ENCODE measurements around the gene LUZP1.

DNA sequence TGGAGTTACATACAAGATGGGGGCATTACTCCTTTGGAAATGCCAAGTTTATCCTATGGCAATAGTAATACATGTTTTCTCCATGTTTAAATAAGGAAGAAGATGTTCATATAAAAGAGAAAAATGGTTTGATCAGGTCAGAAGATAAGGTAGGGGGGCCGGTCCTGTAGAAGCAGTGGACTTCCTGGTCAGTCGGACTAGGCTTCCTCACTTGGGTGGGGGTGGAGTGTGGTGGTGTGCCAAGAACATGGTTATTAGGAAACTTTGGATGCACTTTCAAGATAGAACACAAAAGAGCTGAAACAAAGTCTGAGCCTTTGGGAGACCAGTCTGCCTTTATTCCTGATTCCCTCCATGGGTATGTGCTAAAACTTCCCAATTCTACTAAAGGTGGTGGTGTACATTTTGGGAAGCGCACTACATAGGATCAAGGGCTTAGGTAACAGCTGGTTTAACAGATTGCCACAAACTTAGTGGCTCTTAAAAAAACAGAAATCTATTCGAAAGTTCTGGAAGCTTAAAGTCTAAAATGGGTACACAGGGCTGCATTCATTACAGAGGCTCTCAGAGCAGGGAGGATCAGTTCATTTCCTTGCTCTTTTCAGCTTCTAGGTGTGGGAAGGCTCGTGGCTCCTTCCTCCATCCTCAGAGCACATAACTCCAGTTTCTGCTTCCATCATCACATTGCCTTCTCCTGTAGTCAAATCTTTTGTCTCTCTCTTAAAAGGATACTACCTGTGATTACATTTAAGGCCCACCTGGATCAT, 84.8 kb downstream of the LUZP1 start:
- TF ChIP-seq, protein P1, sequence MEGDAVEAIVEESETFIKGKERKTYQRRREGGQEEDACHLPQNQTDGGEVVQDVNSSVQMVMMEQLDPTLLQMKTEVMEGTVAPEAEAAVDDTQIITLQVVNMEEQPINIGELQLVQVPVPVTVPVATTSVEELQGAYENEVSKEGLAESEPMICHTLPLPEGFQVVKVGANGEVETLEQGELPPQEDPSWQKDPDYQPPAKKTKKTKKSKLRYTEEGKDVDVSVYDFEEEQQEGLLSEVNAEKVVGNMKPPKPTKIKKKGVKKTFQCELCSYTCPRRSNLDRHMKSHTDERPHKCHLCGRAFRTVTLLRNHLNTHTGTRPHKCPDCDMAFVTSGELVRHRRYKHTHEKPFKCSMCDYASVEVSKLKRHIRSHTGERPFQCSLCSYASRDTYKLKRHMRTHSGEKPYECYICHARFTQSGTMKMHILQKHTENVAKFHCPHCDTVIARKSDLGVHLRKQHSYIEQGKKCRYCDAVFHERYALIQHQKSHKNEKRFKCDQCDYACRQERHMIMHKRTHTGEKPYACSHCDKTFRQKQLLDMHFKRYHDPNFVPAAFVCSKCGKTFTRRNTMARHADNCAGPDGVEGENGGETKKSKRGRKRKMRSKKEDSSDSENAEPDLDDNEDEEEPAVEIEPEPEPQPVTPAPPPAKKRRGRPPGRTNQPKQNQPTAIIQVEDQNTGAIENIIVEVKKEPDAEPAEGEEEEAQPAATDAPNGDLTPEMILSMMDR (IDR thresholded peaks at IDR 0.05), result no peak
- no peak for TF ChIP-seq POLR2AphosphoS5 (IDR thresholded peaks at IDR 0.05)
- no peak for TF ChIP-seq POLR2A (IDR thresholded peaks at IDR 0.05)

All from gastroesophageal sphincter (tissue), 3 donors.